GM19395 (cell line): ENCODE results near the gene LTBP2.

Experiments
- ATAC-seq: cut with Tn5 transposase; IDR thresholded peaks from one replicate; pipeline ENCODE4 v1.9.1; 2021; ENCODE audit warnings: mild to moderate bottlenecking, moderate library complexity; ENCODE audit not compliant: unreplicated experiment

Gene LTBP2

DNA sequence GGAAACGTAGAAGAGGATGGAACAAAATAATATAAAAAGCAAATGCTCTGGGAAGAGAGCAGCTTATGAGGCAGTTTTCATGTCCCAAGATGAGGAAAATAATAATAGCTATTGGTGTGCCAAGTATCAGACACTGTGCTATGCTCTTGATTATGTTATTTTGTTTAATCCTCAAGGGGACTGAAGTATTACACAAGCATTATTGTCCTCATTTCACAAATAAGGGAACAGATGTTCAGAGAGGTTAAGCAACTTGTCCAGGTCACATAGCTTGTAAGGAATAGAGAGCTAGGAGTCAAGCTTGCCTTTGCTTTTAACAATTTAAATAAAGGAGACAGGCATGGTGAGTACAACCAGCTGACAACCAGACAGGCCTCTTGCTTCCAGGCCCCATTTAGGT, 26.9 kb upstream of the LTBP2 start:
- no peak for ATAC-seq

DNA sequence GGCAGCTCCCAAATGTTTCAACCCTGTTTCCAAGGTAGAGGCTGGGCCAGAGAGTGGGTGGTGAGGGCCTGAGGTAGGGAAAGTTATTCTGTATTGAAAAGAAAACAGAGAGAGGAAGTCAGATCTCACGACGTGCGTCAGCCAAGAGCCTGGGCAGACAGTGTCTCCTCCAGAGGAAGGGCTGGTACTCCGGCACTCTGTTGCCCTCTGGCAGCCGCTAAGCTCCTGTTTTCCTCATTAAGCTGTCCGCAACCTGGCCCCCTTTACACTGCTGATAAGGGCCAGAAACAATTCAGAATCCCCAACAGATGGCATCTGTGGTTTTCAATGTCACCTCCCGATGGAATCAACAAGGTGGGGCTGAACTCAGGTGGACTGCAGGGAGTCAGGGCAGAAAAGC, 26.0 kb upstream of the LTBP2 start:
- ATAC-seq = no peak

DNA sequence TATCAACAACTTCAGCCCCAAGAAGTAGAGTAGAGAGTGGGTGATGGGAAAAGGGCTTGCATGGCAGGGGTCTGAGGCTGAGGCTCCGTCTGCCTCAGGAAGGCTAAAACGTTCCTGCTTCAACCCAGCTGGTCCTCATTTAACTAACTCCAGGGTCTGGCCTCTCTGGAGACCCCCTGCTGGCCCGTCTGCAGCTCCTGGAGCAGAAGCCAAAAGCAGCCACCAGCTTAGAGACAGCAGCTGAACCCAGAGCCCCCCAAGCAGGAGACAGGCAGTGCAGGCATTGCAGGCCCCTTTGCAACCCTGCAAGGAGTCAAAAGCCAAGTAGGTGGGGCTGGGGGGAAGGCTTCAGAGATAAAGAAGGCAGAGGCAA, 25.1 kb upstream of the LTBP2 start:
- ATAC-seq = no peak

DNA sequence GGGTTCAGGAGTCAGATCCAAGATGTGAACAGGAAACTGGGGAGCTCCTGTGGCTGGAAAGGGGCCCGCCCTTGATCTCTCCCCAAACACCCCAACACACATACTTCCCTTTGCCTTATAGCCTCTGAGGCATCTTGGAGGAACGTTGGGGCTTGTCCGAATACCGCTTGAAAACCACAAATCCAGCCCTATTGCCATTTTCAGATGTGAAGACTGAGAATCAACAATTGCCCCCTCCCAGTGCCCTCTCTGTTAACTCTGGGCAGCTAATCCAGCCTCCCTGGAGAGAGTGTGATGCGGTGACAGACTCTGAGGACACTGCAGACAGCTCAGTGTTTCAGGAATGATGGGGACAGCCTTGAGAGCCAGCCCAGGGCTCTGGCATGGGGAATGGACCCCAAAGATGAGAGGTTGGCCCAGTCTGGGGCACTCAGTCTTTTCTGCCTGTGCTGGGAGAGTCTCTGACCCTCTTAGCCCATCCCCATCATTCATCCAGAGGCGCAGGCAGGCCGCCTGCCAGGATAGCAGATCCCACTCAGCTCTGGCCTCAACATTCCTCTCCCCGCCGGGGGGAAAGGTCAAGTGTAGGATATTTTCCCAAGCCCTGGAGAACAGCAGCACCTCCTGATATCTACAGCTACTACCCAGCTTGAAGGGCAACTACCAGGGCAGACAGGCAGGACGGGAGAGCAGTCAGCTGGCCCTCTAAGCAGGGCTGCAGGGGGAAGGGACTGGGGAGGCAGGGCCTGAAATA, 24.6 kb upstream of the LTBP2 start:
- no peak for ATAC-seq

DNA sequence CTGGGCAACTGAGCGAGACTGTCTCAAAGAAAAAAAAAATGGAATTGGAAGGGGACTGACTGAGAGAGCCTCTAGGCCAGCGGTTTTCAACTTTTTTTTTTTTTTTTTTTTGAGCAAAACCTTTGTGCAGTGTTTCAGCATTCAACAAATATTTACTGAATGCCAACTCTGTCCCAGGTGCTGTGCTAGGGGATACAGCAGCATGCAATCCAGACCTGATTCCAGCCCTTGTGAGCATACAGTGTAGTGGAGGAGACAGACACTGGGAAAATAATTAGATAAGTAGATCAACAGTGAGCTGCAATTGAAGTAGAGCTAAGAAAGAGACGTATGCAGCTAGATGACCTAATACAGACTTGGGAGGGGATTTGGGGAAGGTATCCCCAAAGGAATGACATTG, 23.8 kb upstream of the LTBP2 start:
- no peak for ATAC-seq

DNA sequence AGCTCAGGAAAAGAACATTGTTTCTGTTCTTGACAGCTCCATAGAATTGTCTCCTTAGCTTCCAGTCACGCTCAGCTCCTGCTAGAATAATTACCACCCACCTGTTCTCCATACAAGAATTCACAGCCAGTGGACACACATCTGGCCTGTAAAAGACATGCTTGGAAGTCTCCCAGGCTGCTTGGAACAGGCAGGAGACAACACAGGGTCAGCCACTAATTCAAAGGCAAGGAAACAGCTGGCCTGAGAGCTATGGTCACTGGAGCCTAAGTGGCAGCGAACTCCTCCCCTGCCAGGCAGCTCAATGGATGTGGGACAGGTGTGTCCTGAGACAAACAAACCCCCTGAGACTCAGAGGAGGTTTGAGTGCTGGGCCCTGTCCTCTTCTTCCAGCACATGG, 22.9 kb upstream of the LTBP2 start:
- no peak for ATAC-seq

DNA sequence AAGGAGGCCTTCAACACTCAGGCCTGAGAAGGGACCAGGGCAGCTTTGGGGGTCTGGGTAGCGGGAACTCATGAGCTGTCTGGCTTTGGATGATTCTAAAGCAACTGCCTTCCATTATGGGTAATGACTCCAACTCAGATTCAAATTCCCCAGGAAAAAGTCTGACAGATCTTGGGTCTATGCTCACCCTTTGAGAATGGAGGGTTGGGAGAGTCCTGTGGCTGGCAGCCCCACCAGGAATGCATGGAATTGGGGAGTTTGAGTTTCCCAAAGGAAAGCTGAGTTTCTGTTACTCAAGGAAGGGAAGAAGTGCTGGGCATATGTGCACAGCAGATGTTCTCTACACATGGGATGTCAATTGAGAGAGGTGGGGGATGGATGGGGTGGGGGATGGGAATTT, 22.4 kb upstream of the LTBP2 start:
- no peak for ATAC-seq

DNA sequence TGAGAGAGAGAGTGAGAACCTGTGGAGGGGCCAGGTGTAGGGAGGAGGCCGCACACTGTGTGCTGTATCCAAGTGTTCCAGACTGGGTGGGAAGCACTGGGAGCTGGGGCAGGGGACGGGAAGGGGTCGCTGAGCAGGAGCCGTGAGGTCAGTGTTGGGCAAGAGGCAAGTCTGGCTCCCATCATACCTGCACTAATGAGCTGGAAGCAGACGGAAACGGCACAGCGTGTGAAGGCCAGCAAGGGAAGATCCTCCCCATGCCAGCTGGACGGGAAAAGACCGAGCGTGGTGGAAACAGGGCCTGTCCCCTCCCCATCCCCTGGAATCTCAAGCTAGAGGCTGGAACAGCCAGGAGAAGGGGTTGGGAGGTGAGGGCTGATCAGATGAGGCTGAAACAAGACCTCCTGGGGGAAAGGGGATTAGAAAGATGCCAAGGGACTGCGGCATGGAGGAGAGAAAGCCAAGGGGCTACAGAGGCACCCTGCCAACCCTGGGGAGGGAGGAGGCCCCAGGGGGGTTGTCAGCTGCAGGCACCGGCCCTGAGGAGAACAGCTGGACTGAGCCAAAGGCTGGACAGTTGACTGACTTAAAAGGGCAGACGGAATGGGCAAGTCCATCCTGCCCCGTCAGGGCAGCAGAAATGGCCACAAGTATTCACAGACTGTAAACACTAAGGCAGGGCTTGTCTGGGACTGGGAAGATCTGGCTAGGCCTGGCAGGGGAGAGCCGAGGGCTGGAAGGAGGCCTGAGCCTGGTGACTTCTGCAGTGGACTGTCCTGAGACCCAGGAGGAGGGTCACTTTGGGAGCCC, 19.0 kb upstream of the LTBP2 start:
- ATAC-seq = no peak

DNA sequence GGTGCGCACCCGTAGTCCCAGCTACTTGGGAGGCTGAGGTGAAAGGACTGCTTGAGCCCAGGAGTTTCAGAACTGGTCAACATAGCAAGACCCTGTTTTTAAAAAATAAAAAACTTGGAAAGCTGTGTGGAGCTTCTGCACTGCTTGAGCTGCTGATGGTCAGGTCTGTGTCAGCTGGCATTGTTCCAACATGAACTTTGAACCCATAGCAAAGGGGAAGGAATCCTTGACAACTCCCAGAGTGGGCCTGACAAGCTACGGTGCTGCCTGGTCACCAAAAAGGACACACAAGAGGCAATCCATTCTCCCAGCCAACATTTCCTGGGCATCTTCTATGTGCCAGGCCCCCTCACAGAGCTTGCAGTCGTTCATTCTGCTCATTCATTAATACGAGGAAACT, 16.4 kb upstream of the LTBP2 start:
- no peak for ATAC-seq

DNA sequence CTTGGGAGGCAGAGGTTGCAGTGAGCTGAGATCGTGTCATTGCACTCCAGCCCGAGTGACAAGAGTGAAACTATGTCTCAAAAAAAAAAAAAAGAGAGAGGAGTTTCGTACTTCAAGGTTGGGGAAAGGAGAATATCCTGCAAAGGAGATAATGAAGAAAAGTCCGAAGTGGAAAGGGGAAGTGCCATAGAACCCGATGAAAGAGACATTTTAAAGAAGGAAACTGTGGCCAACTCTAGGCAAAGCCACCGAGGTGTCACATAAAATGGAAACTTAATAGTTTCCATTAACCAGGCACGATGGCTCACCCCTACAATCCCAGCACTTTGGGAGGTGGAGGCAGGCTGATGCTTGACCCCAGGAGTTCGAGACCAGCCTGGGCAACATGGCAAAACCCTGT, 15.0 kb upstream of the LTBP2 start:
- no peak for ATAC-seq

DNA sequence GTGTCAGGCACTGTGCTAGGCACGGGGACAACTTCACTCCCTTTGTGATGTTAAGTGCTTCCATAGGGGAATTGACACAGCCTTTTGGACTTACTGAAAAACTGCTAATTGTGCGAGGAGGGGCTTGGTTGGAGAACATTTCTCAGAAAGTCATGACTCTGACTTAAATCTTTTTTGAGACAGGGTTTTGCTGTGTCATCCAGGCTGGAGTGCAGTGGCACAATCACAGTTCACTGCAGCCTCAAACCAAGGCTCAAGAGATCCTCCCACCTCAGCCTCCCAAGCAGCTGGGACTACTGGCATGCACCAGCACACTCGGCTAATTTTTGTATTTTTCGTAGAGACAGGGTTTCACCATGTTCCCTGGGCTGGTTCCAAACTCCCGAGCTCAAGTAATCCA, 10.2 kb upstream of the LTBP2 start:
- no peak for ATAC-seq

DNA sequence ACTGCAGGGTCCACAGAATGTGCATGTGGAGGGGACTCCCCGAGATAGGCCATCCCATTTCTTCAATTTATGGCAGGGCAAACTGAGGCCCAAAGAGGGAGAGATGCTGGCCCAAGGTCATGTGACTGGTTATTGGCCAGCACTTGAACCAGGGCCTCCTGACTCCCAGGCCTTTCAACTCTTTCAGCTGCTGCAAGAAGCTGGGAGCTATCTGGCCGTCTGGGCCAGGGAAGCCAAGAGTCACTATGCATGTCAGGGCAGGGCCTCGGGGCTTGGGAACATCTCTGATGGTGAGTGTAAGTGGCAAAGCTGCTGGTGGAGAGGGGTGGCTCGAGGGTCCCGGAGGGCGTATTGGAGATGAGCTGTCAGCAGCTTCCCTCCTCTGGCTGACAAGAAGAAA, 9.5 kb upstream of the LTBP2 start:
- ATAC-seq = no peak

DNA sequence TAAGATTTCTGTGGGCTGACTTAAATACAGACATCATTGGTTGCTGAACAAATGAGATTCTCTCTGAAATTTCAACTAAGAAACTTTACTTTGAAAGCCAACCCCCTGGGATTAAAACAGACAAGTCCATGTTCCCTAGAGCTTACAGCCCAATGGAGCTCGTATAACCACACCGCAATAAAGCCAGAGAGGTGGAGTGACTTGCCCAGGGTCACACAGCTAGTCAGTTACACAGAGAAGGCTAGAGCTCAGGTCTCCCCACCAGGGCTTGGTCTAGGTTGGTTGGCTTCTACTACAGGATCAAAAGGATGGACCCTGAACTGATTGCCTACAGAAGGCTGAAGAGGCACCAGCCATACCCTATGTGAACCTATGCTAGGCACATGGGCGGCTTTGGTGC, 8.9 kb upstream of the LTBP2 start:
- no peak for ATAC-seq

DNA sequence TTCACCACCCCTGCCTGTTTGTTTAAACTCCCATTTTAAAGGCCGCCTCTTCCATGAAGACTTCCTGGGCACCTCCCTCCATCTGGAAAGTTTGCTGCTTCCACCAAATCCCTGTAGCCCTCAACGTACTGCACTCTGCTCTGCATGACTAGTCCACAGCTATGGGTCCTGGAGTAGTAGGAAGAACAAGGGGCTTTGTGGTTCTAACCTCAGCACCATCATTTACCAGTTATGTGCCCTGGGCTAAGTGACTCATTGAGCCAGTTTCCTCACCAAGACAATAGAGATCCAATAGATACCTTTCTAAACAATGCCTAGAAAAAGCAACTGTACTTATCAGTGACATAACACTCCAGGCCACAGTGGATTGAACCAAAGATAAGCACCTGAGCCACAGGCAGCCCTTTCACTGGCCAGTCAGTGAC, 8.5 kb upstream of the LTBP2 start:
- no peak for ATAC-seq

DNA sequence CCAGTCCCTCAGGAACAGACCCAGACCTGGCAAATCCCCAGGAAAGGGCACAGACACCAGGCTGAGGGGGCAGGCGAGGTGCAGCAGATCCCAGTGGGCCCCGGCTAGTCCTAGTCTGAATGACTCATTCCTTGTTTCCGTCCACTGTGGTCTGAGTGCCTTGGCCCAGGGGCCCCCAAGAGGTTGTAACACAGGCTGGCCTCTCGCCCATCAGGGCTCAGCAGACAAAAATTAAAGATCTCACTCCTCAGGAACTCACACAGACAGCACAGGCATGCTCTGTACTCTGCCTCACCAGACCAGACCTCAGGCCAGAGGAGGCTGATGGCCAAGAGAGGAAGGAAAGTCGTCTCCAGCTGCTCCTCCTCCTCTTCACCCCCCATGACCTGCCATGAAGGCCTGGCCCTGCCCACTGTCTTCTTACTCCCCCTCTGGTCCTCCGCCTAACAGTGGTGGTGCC, 7.7 kb upstream of the LTBP2 start:
- no peak for ATAC-seq

DNA sequence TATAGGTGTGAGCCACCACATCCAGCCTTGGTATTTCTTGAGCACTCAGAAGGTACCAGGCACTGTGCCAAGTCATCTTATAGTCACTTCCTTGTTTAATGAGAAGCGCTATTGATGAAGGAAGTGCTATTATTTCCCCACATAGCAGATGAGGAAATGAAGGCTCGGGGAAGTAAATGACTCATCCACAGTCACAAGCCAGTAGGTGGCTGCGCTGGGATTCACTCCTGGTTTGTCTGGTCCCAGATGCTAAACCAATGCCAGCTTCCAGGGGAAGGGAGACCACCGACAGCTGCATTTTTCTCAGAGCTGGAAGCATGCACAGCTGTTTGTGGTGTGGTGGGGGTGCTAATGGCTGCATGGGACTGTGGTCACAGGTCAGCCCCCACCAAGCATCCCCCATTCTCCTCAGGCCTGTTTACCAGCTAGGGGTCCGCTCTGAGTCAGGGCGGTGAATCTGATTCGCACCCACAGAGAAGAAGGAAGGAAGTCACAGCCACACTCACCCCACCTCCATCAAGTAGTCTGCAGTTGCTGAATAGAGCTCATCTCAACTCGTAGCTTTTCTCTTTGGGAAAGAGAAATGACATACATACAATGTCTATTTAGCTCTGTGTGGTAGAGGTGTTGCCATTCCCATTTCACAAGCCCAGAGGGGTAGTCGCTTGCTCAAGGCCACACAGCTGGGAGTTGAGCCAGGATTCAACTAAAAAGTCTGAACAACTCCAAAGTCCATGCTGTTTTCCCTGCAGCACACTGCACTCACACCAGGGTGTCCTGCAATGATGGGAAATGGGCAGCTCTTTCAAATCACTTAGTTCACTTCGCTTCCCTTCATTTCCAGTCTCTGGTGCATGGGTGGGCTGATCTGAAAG, 6.3 kb upstream of the LTBP2 start:
- no peak for ATAC-seq

DNA sequence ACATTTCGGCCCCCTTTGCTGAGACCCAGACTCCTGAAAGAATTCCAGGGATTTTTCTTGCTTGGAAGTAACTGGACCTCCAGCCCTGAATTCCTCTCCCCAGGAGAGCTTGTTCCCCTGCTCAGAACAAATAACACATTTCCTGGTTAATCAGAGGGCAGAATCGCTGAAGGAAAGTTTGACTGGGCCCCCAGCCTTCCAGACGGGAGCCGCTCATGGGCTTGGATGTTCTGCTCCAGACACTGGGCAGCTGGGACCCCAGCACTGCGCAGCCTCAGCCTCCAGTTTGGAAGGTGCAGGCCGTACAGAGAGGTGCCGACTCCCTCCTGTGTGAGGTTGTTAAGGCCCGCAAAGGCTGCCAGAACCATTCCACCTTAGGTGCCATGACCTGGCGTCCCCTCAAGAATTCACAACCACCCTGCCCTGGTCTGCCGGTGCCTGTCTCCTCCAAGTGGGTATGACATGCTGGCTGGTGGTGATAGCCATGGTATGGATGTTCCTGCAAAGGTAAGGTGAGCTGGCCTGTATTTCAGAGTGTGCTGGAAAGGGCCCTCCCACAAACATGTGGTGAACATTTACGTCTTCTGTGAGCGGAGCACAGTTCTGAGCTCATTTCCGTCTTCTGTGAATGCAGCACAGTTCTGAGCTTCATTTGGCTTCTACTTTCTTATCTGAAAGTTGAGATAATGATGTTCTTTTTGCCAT, 5.1 kb upstream of the LTBP2 start:
- ATAC-seq = no peak

DNA sequence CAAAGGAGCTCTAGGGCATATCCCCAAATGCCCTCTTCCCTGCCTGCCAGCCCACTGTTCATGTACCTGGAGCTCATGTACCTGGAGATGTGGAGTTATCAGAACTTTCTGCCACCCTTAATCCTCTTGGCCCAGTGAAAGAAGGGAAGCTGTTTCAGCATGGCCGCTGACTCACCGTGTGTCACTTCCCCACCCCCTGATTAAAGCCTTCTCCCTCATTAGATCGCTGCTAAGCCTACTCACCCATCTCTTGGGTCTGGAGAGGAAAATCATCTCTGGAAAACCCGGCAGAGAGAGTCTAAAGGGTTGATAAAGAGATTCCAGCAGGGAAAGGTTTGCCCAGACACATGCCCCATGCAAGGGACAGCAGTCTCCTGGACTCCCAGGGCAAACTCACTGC, 4.5 kb upstream of the LTBP2 start:
- ATAC-seq = no peak

DNA sequence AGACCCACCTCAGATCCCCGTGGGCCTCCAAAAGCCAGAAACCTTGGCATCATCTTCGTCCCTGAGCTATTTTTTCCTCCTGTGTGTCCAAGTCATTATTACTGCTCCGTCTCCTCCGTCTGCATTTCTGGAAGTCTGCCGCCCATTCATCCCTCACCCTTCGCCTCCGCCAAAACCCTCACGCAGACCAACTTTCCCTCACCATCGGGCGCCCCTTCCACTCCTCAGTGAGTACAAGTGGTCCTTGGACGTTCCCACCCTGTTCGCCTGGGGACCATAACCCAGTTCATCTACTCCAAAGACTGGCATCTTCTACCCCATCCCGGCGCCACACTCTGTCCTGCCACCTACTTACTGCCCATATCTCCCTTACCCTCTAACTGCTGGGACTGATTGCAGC, 3.7 kb upstream of the LTBP2 start:
- ATAC-seq = no peak

DNA sequence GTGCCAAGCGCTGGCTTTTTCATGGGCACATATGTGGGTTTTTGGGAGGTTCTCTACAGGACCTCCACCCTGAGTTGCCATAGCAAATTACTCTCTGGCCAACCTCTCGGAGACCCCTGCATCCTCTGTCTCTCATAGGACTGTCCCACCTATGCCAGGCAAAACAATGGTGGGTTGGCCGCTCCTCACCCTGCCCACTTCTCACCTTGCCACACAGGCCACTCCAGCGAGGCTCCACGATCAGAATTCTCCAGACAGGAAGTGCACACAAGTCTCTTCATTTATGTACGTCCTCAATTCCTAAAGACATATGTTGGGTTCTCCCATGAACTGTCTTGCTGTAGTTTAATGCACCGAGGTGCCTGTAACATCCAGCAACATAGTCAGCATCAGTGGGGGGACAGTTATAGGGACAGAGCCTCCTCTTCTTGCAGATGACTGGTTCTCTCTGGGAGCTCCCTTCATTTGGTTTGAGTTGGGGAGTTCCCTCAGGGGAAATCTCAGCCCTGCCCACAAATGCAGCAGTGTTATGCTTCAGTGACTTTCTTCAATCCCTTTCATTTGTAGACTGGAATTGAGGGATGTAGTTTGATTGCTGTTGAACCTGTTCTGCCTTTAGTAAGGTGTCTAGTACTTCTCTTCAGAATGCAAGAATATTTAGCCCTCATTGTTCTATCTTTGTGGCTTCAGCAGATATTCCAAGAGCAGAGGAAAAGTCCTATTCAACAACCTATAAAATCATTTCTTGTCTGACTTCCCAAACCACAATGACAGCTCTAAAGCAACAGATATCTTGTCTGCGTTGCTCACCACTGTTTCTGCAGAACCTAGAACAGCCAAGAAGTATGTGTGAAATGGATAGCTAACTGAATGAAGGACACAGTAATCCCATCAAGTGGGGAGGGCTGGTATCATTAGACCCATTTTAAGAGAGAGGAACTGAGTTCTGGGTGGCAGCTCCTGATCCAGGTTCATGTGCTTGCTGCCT, 2.8 kb upstream of the LTBP2 start:
- no peak for ATAC-seq
